Measurements from ENCODE around the gene POU2AF1.

GRCh38 chr11:111349191-111349695 lies 29.8 kb downstream of the POU2AF1 start:
- TF ChIP-seq, protein P1, sequence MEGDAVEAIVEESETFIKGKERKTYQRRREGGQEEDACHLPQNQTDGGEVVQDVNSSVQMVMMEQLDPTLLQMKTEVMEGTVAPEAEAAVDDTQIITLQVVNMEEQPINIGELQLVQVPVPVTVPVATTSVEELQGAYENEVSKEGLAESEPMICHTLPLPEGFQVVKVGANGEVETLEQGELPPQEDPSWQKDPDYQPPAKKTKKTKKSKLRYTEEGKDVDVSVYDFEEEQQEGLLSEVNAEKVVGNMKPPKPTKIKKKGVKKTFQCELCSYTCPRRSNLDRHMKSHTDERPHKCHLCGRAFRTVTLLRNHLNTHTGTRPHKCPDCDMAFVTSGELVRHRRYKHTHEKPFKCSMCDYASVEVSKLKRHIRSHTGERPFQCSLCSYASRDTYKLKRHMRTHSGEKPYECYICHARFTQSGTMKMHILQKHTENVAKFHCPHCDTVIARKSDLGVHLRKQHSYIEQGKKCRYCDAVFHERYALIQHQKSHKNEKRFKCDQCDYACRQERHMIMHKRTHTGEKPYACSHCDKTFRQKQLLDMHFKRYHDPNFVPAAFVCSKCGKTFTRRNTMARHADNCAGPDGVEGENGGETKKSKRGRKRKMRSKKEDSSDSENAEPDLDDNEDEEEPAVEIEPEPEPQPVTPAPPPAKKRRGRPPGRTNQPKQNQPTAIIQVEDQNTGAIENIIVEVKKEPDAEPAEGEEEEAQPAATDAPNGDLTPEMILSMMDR (IDR thresholded peaks at IDR 0.05) = no peak
- TF ChIP-seq ZNF512 (CRISPR knock-in tag; IDR thresholded peaks at IDR 0.05; ENCODE audit: borderline replicate concordance) (no peak), ETV6 (CRISPR knock-in tag; IDR thresholded peaks at IDR 0.05) (no peak), NFYB (CRISPR knock-in tag; conservative IDR thresholded peaks at IDR 0.05; ENCODE audit: low read depth) (no peak), CREM (CRISPR knock-in tag; IDR thresholded peaks at IDR 0.05) (no peak), GRHL2 (CRISPR knock-in tag; IDR thresholded peaks at IDR 0.05; ENCODE audit: insufficient replicate concordance, severe bottlenecking) (no peak), IRF1 (CRISPR knock-in tag; IDR thresholded peaks at IDR 0.05) (no peak), GTF2I (CRISPR knock-in tag; conservative IDR thresholded peaks at IDR 0.05) (no peak), TEAD4 (CRISPR knock-in tag; IDR thresholded peaks at IDR 0.05) (no peak)
- TF ChIP-seq, protein P2, sequence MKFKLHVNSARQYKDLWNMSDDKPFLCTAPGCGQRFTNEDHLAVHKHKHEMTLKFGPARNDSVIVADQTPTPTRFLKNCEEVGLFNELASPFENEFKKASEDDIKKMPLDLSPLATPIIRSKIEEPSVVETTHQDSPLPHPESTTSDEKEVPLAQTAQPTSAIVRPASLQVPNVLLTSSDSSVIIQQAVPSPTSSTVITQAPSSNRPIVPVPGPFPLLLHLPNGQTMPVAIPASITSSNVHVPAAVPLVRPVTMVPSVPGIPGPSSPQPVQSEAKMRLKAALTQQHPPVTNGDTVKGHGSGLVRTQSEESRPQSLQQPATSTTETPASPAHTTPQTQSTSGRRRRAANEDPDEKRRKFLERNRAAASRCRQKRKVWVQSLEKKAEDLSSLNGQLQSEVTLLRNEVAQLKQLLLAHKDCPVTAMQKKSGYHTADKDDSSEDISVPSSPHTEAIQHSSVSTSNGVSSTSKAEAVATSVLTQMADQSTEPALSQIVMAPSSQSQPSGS (CRISPR knock-in tag; IDR thresholded peaks at IDR 0.05; ENCODE audit: borderline replicate concordance, low read depth) = no peak
- TF ChIP-seq, protein P3, sequence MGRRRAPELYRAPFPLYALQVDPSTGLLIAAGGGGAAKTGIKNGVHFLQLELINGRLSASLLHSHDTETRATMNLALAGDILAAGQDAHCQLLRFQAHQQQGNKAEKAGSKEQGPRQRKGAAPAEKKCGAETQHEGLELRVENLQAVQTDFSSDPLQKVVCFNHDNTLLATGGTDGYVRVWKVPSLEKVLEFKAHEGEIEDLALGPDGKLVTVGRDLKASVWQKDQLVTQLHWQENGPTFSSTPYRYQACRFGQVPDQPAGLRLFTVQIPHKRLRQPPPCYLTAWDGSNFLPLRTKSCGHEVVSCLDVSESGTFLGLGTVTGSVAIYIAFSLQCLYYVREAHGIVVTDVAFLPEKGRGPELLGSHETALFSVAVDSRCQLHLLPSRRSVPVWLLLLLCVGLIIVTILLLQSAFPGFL (CRISPR knock-in tag; IDR thresholded peaks at IDR 0.05; ENCODE audit: borderline replicate concordance) = no peak
- TF ChIP-seq, protein P4, sequence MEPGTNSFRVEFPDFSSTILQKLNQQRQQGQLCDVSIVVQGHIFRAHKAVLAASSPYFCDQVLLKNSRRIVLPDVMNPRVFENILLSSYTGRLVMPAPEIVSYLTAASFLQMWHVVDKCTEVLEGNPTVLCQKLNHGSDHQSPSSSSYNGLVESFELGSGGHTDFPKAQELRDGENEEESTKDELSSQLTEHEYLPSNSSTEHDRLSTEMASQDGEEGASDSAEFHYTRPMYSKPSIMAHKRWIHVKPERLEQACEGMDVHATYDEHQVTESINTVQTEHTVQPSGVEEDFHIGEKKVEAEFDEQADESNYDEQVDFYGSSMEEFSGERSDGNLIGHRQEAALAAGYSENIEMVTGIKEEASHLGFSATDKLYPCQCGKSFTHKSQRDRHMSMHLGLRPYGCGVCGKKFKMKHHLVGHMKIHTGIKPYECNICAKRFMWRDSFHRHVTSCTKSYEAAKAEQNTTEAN (CRISPR knock-in tag; IDR thresholded peaks at IDR 0.05) = no peak
- TF ChIP-seq, protein P5, sequence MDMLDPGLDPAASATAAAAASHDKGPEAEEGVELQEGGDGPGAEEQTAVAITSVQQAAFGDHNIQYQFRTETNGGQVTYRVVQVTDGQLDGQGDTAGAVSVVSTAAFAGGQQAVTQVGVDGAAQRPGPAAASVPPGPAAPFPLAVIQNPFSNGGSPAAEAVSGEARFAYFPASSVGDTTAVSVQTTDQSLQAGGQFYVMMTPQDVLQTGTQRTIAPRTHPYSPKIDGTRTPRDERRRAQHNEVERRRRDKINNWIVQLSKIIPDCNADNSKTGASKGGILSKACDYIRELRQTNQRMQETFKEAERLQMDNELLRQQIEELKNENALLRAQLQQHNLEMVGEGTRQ (CRISPR knock-in tag; IDR thresholded peaks at IDR 0.05) = no peak
- TF ChIP-seq, protein P6, sequence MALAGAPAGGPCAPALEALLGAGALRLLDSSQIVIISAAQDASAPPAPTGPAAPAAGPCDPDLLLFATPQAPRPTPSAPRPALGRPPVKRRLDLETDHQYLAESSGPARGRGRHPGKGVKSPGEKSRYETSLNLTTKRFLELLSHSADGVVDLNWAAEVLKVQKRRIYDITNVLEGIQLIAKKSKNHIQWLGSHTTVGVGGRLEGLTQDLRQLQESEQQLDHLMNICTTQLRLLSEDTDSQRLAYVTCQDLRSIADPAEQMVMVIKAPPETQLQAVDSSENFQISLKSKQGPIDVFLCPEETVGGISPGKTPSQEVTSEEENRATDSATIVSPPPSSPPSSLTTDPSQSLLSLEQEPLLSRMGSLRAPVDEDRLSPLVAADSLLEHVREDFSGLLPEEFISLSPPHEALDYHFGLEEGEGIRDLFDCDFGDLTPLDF (CRISPR knock-in tag; IDR thresholded peaks at IDR 0.05) = no peak
